Hepatocyte (in vitro differentiated cells): ENCODE data around the gene SPINT4. TPM values are rescaled to one million over a fixed set of nuclear protein-coding genes. Genes with fewer than 3 reads are reported as not detected.

Source experiments
- DNase-seq: peaks from one replicate; pipeline ENCODE4 v3.0.0-alpha.2; 2016; ENCODE audit warnings: low spot score
- H2AFZ ChIP-seq: fragments of 200-600 bp; sonication (generic); 2 replicates; pipeline ENCODE4 v1.6.0; 2016; ENCODE audit warnings: antibody characterized with exemption, mild to moderate bottlenecking
- H3K27ac ChIP-seq: fragments of 200-600 bp; sonication (generic); 2 replicates; pipeline ENCODE4 v1.5.1; 2016; ENCODE audit warnings: mild to moderate bottlenecking
- H3K27me3 ChIP-seq: fragments of 200-600 bp; sonication (generic); 2 replicates; pipeline ENCODE4 v1.6.1; 2016
- H3K36me3 ChIP-seq: fragments of 200-600 bp; sonication (generic); replicated peaks from 2 replicates; pipeline ENCODE4 v1.5.1; 2016; ENCODE audit warnings: low read depth; ENCODE audit not compliant: insufficient read depth
- H3K4me1 ChIP-seq: fragments of 200-600 bp; sonication (generic); 2 replicates; pipeline ENCODE4 v1.5.1; 2016; ENCODE audit warnings: mild to moderate bottlenecking, moderate library complexity; ENCODE audit not compliant: insufficient read depth
- H3K4me2 ChIP-seq: fragments of 200-600 bp; sonication (generic); 2 replicates; pipeline ENCODE4 v1.6.0; 2016
- H3K4me3 ChIP-seq: fragments of 200-600 bp; sonication (generic); 2 replicates; pipeline ENCODE4 v1.5.1; 2016; ENCODE audit warnings: mild to moderate bottlenecking
- H3K79me2 ChIP-seq: fragments of 200-600 bp; sonication (generic); 2 replicates; pipeline ENCODE4 v1.6.0; 2017; ENCODE audit warnings: mild to moderate bottlenecking
- H3K9me2 ChIP-seq: fragments of 200-600 bp; sonication (generic); replicated peaks from 2 replicates; pipeline ENCODE4 v1.6.0; 2017; ENCODE audit warnings: mild to moderate bottlenecking; ENCODE audit not compliant: insufficient read depth
- H3K9me3 ChIP-seq: fragments of 200-600 bp; sonication (generic); 2 replicates; pipeline ENCODE4 v1.5.1; 2016; ENCODE audit warnings: low read depth, mild to moderate bottlenecking
- H4K20me1 ChIP-seq: fragments of 200-600 bp; sonication (generic); 2 replicates; pipeline ENCODE4 v1.6.0; 2016; ENCODE audit warnings: mild to moderate bottlenecking; ENCODE audit not compliant: insufficient read depth, poor library complexity, severe bottlenecking
- CTCF ChIP-seq: fragments of 200-600 bp; sonication (generic); IDR thresholded peaks from 2 replicates; pipeline ENCODE4 v1.5.1; 2016; ENCODE audit warnings: antibody characterized with exemption, mild to moderate bottlenecking; ENCODE audit not compliant: poor library complexity
- EZH2 ChIP-seq: fragments of 200-600 bp; sonication (generic); IDR thresholded peaks from 2 replicates; pipeline ENCODE4 v1.6.1; 2016; ENCODE audit warnings: antibody characterized with exemption, mild to moderate bottlenecking, borderline replicate concordance
- EZH2phosphoT487 ChIP-seq: fragments of 200-600 bp; sonication (generic); IDR thresholded peaks from one replicate; pipeline ENCODE4 v1.6.1; 2018; ENCODE audit warnings: antibody characterized with exemption, mild to moderate bottlenecking, low read depth, moderate library complexity; ENCODE audit not compliant: unreplicated experiment, severe bottlenecking
- WGBS: methylation state at CpG from one replicate; pipeline ENCODE4 v1.1.6; 2016; ENCODE audit warnings: low lambda C conversion rate; ENCODE audit errors: missing lambda C conversion rate; 5-methylcytosine and 5-hydroxymethylcytosine counted together
- polyA plus RNA-seq: library from polyadenylated mRNA; unstranded; fragments of >200 nt; fragmentation: Nextera tagmentation; extraction: Ambion mirVana; gene quantifications from 2 replicates; pipeline ENCODE4 v1.2.1, GENCODE V29; 2016
- total RNA-seq: library from RNA; depleted of rRNA; stranded (reverse); fragments of >200 nt; gene quantifications from 2 replicates; pipeline ENCODE4 v1.2.3, GENCODE V29; 2014

The SPINT4 gene
- total and polyA plus RNA-seq, 2 experiments from 2014 or later, result not detected

GRCh38 chr20:45695496-45695895 lies 26.7 kb upstream of the SPINT4 start:
- Histone ChIP-seq H3K9me2 (no peaks in the 10 kb centered on the region), H3K79me2 (no peaks in the 10 kb centered on the region), H3K4me1 (no peaks in the 10 kb centered on the region), H3K36me3 (no peaks in the 10 kb centered on the region), H3K4me2 (no peak overlapping the region), H2AFZ (no peak overlapping the region), H4K20me1 (no peaks in the 10 kb centered on the region), H3K27ac (no peak overlapping the region), H3K27me3 (no peaks in the 10 kb centered on the region), H3K9me3 (no peaks in the 10 kb centered on the region), H3K4me3 (no peak overlapping the region)
- TF ChIP-seq EZH2phosphoT487 (no peak), EZH2 (no peak), CTCF (no peak)
- no peak for DNase-seq
- WGBS, result 94% methylated on average over 2 of the region's 2 CpGs

GRCh38 chr20:45701104-45701503 lies 21.0 kb upstream of the SPINT4 start:
- H3K9me2 ChIP-seq, result no peaks in the 10 kb centered on the region
- no peaks in the 10 kb centered on the region for H4K20me1 ChIP-seq
- no peaks in the 10 kb centered on the region for H3K4me1 ChIP-seq
- H3K79me2 ChIP-seq, result no peaks in the 10 kb centered on the region
- no peak overlapping the region for H3K27ac ChIP-seq
- H3K27me3 ChIP-seq, result no peaks in the 10 kb centered on the region
- 68% methylated on average over 4 of the region's 4 CpGs for WGBS
- H3K4me3 ChIP-seq, result no peak overlapping the region
- no peaks in the 10 kb centered on the region for H3K36me3 ChIP-seq
- no peak for TF ChIP-seq EZH2phosphoT487
- TF ChIP-seq EZH2, result no peak
- TF ChIP-seq CTCF, result no peak
- H3K4me2 ChIP-seq, result no peak overlapping the region
- DNase-seq, result no peak
- H3K9me3 ChIP-seq, result no peaks in the 10 kb centered on the region
- no peak overlapping the region for H2AFZ ChIP-seq

GRCh38 chr20:45701873-45702272 lies 20.3 kb upstream of the SPINT4 start, which contains the start of gene WFDC13:
TSS of gene WFDC13 (plus strand) at chr20:45702038. CDS start at chr20:45702124, 86 bp downstream.
- DNase-seq, result no peak
- Histone ChIP-seq H3K27me3 (no peaks in the 10 kb centered on the region), H3K9me3 (no peaks in the 10 kb centered on the region), H3K4me3 (no peak within 1 kb of the TSS), H3K4me1 (no peaks in the 10 kb centered on the region), H3K36me3 (no peaks in the 10 kb centered on the region), H3K4me2 (no peak within 1 kb of the TSS), H4K20me1 (no peaks in the 10 kb centered on the region), H3K27ac (no peak within 1 kb of the TSS), H2AFZ (no peak within 1 kb of the TSS), H3K9me2 (no peaks in the 10 kb centered on the region), H3K79me2 (no peaks in the 10 kb centered on the region)
- TF ChIP-seq EZH2phosphoT487 (no peak), CTCF (no peak), EZH2 (no peak)
- 83% methylated on average over 4 of the region's 4 CpGs for WGBS
